Body of pancreas (tissue), 4 donors: ENCODE results near the gene OTOP1.

Experiments
- POLR2A ChIP-seq, 3 donors: fragments of 450-650 bp; IDR thresholded peaks; one replicate each; pipeline ENCODE4 v1.6.1; 2016; ENCODE audit warnings: antibody characterized with exemption in 3 of 3, mild to moderate bottlenecking in 2 of 3
- TF ChIP-seq, protein P1 (sequence below), 7 experiments: fragments of 450-650 bp in 4 of 7; fragments of 200-600 bp in 3 of 7; sonication (generic) in 3 of 7; IDR thresholded peaks; one replicate each; pipeline ENCODE4 v1.5.1; 2016 to 2019; ENCODE audit warnings: antibody characterized with exemption in 7 of 7

DNA sequence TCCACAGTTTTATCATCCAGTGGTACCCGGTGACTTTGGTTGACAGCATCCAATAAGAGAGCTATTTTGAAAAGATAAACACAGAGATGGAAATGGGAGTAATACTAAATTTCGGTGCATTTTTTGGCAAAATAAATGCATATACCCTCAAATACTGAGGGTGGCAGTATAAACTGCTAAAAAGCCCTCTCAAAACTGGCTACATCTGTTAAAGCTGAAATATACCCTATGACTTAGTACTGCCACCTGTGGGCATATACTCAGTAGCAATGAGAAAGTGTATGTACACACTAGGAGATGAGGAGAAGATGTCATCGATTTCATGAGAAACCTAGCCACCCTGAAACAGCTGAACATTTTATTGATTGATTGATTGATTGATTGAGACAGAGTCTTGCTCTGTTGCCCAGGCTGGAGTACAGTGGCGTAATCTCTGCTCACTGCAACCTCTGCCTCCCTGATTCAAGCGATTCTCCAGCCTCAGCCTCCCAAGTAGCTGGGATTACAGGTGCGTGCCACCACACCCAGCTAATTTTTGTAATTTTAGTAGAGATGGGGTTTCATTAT lies 33.5 kb upstream of the OTOP1 start:
- no peak for TF ChIP-seq POLR2A (IDR thresholded peaks at IDR 0.05)
- TF ChIP-seq, protein P1, sequence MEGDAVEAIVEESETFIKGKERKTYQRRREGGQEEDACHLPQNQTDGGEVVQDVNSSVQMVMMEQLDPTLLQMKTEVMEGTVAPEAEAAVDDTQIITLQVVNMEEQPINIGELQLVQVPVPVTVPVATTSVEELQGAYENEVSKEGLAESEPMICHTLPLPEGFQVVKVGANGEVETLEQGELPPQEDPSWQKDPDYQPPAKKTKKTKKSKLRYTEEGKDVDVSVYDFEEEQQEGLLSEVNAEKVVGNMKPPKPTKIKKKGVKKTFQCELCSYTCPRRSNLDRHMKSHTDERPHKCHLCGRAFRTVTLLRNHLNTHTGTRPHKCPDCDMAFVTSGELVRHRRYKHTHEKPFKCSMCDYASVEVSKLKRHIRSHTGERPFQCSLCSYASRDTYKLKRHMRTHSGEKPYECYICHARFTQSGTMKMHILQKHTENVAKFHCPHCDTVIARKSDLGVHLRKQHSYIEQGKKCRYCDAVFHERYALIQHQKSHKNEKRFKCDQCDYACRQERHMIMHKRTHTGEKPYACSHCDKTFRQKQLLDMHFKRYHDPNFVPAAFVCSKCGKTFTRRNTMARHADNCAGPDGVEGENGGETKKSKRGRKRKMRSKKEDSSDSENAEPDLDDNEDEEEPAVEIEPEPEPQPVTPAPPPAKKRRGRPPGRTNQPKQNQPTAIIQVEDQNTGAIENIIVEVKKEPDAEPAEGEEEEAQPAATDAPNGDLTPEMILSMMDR (IDR thresholded peaks at IDR 0.05): peak in 4 of 7 experiments; percentile 15 to 44 (median 24)
